ENCODE data around the gene SHC2. TPM values are rescaled to one million over a fixed set of nuclear protein-coding genes. Genes with fewer than 3 reads are reported as not detected.

SHC2 gene
- total and polyA plus RNA-seq, 2 of the 13 experiments (the other 11 are each of a cell fraction or from before 2014, with no cell fraction given) = 9.0 to 18.3 TPM

GRCh38 chr19:410243-410781, 50.5 kb downstream of the SHC2 start:
- no peaks in the 10 kb centered on the region for H3K36me3 ChIP-seq (replicated peaks in 1 of 2; ENCODE audit: control insufficient read depth in 1 of 2, insufficient read depth in 2 of 2, low read length in 2 of 2)
- POLR2A ChIA-PET = no interaction called here
- no peaks in the 10 kb centered on the region for H3K4me1 ChIP-seq (ENCODE audit: insufficient read depth, low read length)
- WGBS (ENCODE audit: low lambda C conversion rate) = 0% methylated on average over 9 of the region's 21 CpGs
- H2AFZ ChIP-seq (ENCODE audit: low read length) = no peak overlapping the region
- no TSS peak for BruUV-seq (replicated peaks)
- no peak for FAIRE-seq
- ATAC-seq = no peak; the same call in 2 of the 3 replicates
- intact Hi-C loops (cut with micrococcal nuclease; ENCODE audit: unreplicated experiment) (no loop called here), in situ Hi-C loops (cut with HindIII; ENCODE audit: extremely low pct_ligation_motif_present, low pct_unique_long_range_greater_than_20kb) (no loop called here)
- no peak overlapping the region; a peak in 1 of 6 replicates for H3K4me3 ChIP-seq (replicated peaks in 1 of 3; ENCODE audit: insufficient read depth in 1 of 3, low read depth in 2 of 3, low read length in 3 of 3)
- TF ChIP-seq REXO4 (CRISPR knock-in tag; IDR thresholded peaks at IDR 0.05; ENCODE audit: borderline replicate concordance) = no peak
- no peak for TF ChIP-seq PHF20 (CRISPR knock-in tag; IDR thresholded peaks at IDR 0.05)
- TF ChIP-seq KAT2B (IDR thresholded peaks at IDR 0.05; ENCODE audit: borderline replicate concordance, low read depth, low read length) = peak; percentile 89
- no peak for TF ChIP-seq CREB3 (CRISPR knock-in tag; IDR thresholded peaks at IDR 0.05)
- no peak for TF ChIP-seq KDM1A (CRISPR knock-in tag; IDR thresholded peaks at IDR 0.05)
- no peak for TF ChIP-seq ZNF776 (CRISPR knock-in tag; IDR thresholded peaks at IDR 0.05)
- TF ChIP-seq ZNF512 (CRISPR knock-in tag; IDR thresholded peaks at IDR 0.05) = no peak
- CTCF ChIA-PET (ENCODE audit: low intra/inter-chr PET ratio, low total read pairs) = no interaction called here
- H4K20me1 ChIP-seq (ENCODE audit: insufficient read depth, low read length) = no peaks in the 10 kb centered on the region; the same call in 1 of the 2 replicates
- peak overlapping the region; percentile 36; the same call in 1 of the 2 replicates for H3K4me2 ChIP-seq (ENCODE audit: low read depth, low read length)
- no peak for DNase-seq (ENCODE audit: low spot score)
- no peak overlapping the region for H3K9ac ChIP-seq (ENCODE audit: insufficient read depth, low read depth, low read length)
- no peaks in the 10 kb centered on the region for H3K9me3 ChIP-seq (ENCODE audit: low read length)
- no peak overlapping the region for H3K27ac ChIP-seq (ENCODE audit: extremely low read length, insufficient read depth, low read length)
- H3K79me2 ChIP-seq (ENCODE audit: insufficient read depth, low read length) = no peaks in the 10 kb centered on the region
- H3K27me3 ChIP-seq (ENCODE audit: control insufficient read depth in 1 of 2, insufficient read depth in 2 of 2, low read length in 2 of 2) = peaks cover 28 to 71% of the 10 kb centered on the region in 2 experiments
